Inferior parietal cortex (tissue), 1 donor: ENCODE measurements around the gene THEMIS.
"Not testable (repeated sequence)": the region's sequence is repeated elsewhere in the genome, so short reads cannot be mapped to it uniquely, and the experiment has no call there.

Source experiments
- DNase-seq: peaks from one replicate; pipeline ENCODE4 v3.0.0-alpha.2; 2016; ENCODE audit errors: extremely low spot score

The THEMIS gene

DNA sequence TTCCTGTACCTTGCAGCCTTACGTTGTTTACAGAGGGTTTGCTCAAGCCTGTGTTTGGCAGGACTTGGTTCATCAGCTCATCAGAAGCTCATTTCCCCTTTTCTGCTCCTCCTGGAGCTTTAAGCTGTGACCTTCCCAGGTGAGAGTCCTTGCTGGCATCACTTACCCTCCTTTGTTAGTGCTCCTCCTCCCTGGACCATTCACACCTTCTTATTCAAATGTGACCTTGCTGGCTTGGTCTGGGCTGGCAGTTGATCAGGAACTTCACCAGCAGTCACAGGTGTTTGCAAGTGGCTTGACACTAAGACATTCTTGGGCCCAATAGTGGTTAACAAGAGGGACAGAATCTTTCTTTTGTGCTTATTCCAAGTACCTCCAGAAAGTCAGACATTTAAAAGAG lies 175.0 kb downstream of the THEMIS start:
- DNase-seq = no peak

DNA sequence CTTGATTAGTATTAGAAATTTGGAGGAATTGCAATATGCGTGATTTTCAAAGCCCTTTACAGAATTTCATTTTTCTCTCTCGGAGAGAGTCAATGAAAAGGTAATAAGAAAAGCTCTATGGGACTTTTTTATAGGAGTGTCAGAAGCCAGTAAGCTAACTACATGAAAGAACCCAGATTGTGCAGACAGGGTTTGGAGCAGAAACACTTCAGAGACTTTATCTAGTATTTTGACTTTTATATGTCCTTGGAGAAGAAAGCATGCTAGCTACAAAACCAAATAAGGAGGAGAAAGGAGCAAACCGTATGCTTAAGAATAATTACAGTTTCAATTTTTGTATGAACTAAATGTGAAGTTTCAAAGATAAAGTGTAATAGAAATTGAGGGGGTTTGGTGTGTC lies 182.2 kb downstream of the THEMIS start:
- DNase-seq = no peak

DNA sequence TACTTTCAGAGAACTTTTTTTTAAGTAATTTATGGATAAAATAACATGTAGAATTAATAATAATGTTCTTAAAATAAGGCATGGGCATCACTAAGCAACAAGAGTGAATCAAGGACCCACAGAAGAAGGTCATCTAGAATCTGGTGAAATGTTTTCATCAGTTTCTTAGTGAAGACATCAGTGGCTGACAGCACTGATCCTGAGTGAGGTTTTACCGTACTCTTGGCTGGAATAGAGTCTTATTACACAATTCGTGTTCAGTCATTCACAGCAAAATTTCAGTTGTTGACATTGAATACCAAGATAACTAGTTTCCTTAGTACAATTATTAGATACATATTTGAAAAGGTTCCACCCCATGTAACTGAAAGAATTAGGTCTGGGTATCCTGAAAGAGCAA lies 183.5 kb downstream of the THEMIS start:
- no peak for DNase-seq

DNA sequence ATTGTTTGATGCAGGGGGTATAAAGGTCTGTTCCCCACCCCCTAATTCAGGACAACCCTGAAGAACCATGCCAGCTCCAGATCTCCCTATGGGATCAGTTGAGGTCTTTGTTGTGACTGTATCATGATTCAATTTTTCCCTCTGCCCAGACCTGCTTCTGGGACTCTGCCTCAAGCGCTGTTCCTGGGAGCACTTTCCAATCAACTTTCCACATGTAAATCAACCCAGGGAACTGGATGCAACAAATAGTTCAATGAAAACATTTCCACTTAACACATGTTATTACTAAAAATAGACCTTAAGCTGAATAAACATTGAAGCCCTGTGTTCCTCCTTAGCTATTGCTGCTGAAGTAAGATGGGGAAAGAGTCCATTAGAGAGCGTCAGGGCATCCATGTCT lies 184.4 kb downstream of the THEMIS start:
- DNase-seq = no peak

DNA sequence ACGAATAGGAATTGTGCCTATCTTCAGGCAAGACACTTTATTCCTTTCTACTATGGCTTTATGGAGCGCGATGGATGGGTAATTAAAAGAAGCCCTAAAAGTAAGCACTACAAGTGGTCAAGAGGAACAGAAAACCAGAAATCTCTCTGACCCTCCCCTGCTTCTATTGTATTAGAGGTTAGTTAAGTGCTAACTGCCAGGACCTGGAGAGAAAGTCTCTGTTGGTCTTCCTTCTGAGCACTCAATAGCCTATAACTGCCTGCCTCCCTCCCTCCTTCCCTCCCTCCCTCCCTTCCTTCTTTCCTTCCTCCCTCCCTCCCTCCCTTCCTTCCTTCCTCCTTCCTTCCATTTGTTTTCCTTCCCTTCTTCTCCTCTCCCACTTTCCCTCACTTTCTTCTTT lies 190.2 kb downstream of the THEMIS start:
- DNase-seq = no peak

DNA sequence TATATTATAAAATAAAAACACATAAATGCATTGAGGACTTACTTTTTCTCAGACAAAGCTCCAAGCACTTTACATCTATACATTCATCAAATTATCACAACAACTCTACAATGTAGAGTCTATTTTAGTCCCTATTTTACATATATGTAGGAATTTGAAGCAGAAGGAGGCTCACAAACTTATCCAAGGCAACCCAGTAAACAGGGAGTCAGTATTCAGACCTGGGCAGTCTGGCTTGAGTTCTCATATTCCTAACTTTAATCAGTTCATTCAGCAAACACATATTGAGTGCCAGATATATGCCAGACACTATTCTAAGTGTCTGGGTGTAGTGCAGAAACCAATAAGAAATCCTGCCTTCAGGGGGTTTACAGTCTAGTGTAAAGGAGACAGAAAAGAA lies 194.6 kb downstream of the THEMIS start:
- no peak for DNase-seq

DNA sequence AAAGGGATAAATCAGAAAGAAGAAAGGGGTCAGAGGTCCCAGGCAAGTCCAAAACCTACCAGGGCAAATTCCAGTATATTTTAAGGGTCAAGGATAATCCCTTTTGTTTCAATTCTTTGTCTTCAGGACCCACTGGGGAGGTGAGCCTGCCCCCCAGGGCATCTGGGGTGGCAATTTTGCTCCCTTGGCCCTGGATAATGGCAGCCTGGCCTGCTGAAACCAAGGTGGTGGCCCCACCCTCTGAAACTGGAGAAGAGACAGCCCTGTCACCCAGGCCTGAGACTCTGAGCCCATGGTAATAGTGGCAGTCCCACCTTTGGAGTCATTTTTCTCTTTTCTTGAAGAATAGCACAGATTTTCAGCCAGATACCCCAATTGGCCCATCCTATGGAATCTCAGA lies 205.8 kb downstream of the THEMIS start:
- DNase-seq = no peak

DNA sequence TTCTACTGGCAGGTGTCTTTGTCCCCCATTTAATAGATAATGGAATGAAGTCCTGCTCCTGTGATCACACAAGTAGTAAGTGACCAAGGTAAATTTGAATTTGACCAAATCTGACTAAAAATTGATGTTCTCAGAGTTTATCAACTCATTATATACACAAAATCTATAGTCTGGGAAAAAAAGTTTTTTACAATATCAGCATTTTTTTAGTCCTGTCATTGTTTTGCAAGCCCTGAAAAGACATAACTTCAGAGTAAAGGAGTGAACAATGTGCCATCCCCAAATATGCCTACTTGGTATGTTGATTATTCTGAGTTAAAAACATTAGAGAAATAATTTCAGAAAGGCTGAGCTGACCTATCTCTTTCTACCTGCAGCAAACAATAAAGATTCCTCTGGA lies 209.7 kb downstream of the THEMIS start:
- no peak for DNase-seq

DNA sequence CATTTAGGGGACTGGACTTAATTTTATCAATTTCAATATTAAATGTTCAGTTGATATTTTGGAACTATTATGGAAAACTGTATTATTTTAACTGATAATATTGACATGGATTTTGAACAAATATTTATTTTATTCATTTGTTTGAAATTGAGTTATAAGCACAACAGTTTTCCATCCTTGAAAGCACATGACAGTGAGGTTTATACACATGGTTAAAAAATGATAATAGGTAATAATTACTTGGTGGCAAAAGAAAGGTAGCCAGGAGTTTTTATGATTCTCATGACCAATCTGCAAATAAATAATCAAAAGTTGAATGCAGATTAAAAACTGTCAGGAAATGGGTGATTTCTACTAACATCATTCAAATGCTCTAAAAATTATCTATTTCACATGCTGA lies 210.3 kb downstream of the THEMIS start:
- no peak for DNase-seq

DNA sequence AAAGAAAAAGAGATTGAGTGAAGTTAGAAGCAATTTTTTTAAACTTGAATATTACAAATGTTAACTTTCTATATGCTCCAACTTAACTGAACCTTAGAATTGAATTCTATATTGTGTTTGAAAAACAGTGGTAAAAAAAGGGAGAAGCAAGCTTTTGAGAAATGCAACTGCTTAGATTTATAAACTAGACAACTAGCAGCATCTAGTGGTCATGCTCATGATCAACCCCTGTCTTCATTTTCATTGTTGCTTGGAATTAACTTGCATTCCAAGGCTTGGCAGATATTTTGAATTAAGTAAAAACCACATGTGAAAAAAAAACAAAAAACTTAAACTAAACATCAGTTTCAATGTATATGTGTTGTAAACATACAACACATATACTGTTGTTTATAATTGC lies 210.8 kb downstream of the THEMIS start:
- peak; percentile 20 for DNase-seq

DNA sequence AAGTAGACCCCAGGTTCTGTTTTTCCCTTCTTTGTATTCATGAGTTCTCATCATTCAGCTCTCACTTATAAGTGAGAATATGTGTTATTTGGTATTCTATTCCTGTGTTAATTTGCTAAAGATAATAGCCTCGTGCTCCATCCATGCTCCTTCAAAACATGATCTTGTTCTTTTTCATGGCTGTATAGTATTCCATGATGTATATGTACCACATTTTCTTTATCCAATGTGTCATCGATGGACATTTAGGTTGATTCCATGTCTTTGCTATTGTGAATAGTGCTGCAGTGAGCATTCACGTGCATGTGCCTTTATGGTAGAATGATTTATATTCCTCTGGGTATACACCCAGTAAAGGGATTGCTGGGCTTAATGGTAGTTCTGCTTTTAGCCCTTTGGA lies 213.4 kb downstream of the THEMIS start:
- DNase-seq = not testable (repeated sequence)

DNA sequence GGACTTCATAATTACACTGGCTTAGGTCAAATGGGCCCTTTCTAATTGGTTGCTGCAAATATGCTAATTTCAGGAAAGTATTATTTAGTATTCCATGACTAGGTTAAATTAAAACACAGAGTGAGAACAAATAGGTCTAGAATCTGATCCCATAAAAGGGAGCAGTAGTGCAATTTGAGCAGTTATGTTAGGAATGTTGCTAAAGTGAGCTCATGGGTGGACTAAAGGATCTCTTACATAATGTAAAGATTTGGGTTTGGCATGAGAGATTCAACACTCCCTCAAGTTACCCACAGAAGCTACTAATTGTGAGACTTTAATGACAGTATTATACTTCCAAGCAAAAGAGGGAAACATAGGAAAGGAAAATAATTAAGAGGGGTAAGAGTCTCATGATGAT lies 214.8 kb downstream of the THEMIS start:
- no peak for DNase-seq

DNA sequence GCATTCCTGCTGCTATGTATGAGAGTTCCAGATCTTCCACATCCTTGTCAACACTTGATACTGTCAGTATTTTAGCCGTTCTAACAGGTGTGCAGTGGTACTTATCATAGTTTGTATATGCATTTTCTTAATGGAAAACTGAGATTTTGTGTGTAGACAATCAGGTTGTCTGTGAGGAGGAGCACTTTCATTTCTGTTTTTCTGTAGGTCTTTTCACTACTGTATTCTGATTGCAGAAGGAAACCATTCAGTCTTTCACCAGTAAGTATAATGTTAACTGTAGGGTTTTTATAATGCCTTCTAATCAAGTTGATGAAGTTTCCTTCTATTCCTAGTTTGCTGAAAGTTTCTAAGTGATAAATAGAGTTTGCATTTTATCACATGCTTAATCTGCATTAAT lies 216.4 kb downstream of the THEMIS start:
- no peak for DNase-seq
